ENCODE data around the gene MAN1B1.
A peak's percentile ranks its signal among the peaks of the same experiment; 100 is the strongest.

The MAN1B1 gene

DNA sequence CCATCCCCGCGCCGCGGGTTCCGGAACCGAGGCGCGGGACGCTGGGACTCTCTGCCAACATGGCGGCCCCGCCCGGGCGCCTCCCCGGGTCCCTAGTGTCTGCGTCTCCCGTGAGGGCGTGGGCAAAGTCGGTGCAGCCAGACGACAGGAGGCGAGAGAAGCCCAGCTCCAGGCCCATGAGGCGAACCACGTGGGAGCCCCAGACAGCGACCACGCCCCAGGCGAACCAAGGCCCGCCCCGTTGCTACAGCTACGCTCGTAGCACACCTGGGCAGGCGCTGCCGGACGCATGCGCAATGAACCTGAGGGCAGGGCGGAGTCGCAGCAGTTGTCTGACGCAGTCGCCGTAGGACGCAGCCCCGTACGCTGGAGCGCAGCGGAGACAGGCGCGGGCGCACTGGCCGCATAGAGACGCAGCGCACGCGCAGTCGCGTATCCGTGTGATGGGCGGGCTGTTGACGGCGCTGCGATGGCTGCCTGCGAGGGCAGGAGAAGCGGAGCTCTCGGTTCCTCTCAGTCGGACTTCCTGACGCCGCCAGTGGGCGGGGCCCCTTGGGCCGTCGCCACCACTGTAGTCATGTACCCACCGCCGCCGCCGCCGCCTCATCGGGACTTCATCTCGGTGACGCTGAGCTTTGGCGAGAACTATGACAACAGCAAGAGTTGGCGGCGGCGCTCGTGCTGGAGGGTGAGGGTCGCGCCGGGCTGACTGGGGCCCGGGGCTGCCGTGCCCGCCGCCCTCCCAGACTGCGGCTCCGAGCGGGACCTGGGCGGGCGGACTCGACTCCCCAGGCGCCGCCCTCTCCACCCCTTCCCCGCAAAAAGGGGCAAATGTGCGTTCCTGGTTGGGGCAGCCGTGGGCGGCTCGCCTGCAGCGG, at the start of gene MAN1B1:
Gene MAN1B1 (plus strand): TSS at position 455 of the 878 bp plus-strand sequence. CDS start 15 bp downstream, at position 470.
- DNase-seq (ENCODE audit: low read depth in 2 of 2) = peak; percentile 100

- no peak for DNase-seq (ENCODE audit: low read depth in 2 of 2)
Observed at GRCh38 chr9:137037035-137037434, 49.8 kb upstream of the MAN1B1 start.

- DNase-seq (ENCODE audit: low read depth in 2 of 2) = no peak
Observed at GRCh38 chr9:137037483-137037882, 49.3 kb upstream of the MAN1B1 start.

- DNase-seq (ENCODE audit: low read depth in 2 of 2) = no peak
Observed at GRCh38 chr9:137038916-137039315, 47.9 kb upstream of the MAN1B1 start.

- DNase-seq (ENCODE audit: low read depth in 2 of 2) = no peak
Observed at GRCh38 chr9:137039611-137040366, 47.0 kb upstream of the MAN1B1 start.

DNA sequence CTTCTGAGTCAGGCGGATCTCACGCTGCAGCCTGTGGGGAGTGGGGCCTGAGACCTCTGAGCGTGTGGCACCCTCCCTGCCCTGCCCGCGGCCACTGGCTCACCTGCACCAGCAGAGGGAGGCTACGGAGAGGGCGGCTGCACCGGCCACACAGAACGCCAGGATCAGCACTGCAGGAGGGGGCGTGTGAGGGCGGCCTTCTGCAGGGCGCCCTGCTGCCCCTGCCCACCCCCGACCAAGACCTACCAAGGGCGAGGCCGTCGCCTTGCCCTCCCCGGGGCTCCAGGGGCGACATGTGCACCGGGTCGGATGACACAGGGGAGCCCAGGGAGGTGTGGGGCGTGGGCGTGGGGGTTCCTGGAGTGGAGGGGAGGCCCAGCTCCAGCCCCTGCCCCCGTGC, 46.2 kb upstream of the MAN1B1 start:
- DNase-seq (ENCODE audit: low read depth in 2 of 2) = no peak

GRCh38 chr9:137041124-137041523, 45.7 kb upstream of the MAN1B1 start:
- DNase-seq (ENCODE audit: low read depth in 2 of 2) = no peak

DNA sequence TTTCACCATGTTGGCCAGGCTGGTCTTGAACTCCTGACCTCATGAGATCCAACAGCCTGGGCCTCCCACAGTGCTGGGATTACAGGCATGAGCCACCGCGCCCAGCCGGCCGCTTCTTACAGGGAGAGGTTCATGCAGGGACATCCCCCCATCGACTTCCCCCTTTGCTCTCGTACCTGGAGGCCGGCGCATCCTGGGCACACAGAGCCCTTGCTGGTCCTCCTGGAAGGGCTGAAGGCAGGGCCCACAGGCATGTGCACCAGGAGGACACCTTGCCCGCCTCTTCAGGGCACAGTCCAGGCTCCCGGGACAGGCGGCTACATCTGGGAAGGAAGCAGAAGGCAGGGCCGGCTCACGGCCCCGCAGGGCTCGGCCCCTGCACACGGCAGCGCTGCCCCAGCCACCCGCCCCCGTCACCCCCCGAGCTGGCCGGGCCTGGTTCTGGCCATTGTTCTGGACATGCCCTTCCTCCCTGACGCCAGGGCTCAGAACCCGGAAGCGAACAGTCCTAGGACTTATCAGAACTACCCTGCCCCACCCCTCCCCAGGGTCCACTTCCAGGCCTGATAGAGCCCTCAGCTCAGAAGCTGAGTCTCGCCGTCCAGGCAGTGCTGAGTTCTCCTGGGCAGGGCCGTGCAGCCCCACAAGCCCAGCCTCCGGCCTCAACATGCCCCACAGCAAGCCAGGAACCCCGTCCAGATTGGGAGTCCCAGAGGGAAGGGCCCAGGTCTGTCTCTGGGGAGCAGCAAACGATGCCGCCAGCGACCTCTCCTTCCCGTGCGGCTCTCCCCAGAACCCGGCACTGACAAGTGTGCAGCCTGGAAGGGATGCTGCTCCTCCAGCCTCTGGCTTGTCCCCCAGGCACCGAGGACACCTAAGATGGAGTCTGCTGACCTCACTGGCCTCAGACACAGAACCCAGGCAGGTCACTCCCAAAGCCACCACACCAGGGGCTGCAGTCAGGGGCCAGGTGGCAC, 43.7 kb upstream of the MAN1B1 start:
- DNase-seq (ENCODE audit: low read depth in 2 of 2) = no peak

DNA sequence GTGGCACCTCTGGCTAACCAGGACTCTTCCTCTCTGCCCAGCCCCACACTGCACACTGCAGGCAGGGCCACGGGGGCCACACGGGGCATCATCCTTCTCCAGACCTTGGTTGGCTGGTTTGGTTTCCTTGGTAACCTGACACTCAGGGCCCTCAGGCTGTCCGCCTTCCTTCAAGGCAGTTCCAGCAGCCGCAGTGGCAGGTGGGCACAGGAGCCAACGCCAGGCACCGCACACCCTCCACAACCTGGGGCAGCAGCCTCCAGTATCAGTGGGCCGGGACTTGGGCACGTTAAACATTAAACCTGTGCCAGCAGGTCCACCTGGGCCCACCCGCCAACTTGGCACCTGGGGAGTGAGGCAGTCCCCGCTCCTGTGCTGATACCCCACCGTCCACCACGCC, 42.7 kb upstream of the MAN1B1 start:
- no peak for DNase-seq (ENCODE audit: low read depth in 2 of 2)

GRCh38 chr9:137044502-137045177, 42.1 kb upstream of the MAN1B1 start:
- no peak for DNase-seq (ENCODE audit: low read depth in 2 of 2)

GRCh38 chr9:137045294-137046087, 41.3 kb upstream of the MAN1B1 start:
- no peak for DNase-seq (ENCODE audit: low read depth in 2 of 2)

- peak; percentile 74 to 80 for DNase-seq (ENCODE audit: low read depth in 2 of 2)
Observed at GRCh38 chr9:137046088-137046787, 40.5 kb upstream of the MAN1B1 start, which contains the start of gene NPDC1. Gene NPDC1 (minus strand): TSS chr9:137046177. CDS start chr9:137045989, 188 bp downstream.

DNA sequence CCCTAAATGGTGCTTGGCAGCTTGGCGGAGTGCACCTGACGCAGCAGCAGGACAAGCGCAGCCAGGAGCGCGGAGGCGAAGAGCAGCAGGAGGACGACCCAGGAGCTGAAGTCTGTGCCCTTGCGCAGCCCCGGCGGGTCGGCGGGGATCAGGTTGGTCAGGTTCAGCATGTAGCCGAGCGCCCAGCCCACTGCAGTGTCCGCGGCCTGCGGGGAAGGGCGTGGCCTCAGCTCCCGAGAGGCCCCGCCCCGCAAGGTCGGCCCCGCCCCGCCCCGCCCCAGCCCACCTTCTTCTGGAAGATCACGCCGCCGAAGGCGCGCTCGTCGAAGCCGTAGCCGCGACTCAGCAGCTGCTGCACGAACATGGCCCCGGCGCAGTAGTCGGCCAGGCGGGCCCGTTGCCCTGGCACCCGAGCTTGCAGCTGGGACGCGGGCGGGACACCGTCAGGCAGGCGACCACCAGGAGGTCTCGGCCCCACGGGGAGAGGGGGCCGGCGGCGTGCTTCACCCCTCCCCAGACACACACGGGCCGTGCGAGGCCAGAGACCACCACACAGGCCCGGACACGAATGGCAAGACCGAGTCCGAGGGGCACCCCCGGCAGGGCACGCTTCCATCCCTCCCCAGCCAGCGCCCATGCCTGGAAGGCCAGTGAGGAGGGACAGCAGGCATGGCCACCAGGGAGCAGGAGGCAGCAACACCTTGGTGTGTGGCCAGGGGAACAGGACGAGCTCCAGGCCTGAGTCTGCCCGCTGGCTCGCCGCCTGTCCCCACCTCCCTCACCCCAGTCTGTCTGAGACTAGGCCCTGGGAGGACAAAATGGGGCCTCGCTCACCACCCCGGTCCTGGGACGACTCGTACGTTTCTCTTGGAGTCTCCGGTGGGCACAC, 37.9 kb upstream of the MAN1B1 start:
- no peak for DNase-seq (ENCODE audit: low read depth in 2 of 2)

GRCh38 chr9:137049544-137050449, 37.0 kb upstream of the MAN1B1 start:
- peak; percentile 55 to 67 for DNase-seq (ENCODE audit: low read depth in 2 of 2)

DNA sequence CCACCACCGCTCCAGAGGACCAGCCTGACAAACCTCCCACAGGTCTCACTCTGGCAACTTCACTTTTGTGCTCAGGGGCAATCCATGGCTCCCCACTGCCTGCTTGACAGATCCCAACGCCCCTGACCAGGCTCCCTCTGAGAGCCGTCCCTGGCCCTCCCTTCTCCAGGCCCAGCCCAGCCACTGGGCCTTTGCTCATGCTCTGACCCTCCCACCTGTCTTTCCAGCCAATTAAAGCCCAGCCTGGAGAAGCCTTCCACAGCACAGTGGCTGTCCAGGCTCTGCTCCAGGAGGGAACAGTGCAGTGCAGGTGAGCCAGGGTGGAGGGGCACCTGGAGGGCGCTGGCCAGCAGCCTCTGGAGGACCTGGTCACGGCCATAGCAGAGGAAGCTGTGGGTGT, 36.2 kb upstream of the MAN1B1 start:
- no peak for DNase-seq (ENCODE audit: low read depth in 2 of 2)

DNA sequence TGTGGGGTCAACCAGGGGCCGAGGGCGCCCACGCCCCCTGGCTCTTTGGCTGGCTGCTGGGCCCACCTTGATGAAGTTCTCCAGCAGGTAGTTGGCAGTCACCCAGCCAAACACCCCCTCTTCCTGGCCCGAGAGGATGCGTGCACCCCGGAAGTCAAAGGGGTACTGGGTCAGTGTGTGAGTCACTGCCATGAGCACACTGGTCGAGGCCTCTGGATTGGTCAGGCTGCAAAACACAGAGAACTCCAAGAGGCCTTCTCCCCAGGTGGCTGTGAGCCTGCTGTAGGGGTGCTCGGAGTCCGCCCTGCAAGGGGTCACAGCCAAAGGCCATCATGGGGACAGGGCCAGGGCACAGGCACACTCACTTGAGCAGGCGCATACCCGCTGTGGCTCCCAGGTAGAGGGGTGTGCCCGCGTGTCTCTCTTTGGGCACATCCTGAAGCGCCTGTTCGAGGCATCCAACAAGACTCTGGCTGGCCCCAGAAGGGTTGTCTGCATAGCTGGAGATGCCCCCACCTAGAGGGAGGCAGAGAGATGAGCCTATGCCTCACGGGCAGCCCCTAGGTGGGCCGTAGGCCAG, 35.5 kb upstream of the MAN1B1 start:
- no peak for DNase-seq (ENCODE audit: low read depth in 2 of 2)

GRCh38 chr9:137052293-137052692, 34.5 kb upstream of the MAN1B1 start:
- DNase-seq (ENCODE audit: low read depth in 2 of 2) = no peak
